DOHH2 (cell line): Measurements from ENCODE around the gene TYMP.

Source experiments
- CTCF ChIP-seq: fragments of 200-600 bp; sonication (generic); IDR thresholded peaks from one replicate; pipeline ENCODE4 v1.5.1; 2014; ENCODE audit warnings: antibody characterized with exemption, mild to moderate bottlenecking, low read depth, low read length; ENCODE audit not compliant: poor library complexity, severe bottlenecking
- EZH2phosphoT487 ChIP-seq: fragments of 200-600 bp; sonication (generic); IDR thresholded peaks from 2 replicates; pipeline ENCODE4 v1.6.1; 2017; ENCODE audit warnings: borderline replicate concordance, mild to moderate bottlenecking, antibody characterized with exemption, low read length, moderate library complexity, mixed read lengths

DNA sequence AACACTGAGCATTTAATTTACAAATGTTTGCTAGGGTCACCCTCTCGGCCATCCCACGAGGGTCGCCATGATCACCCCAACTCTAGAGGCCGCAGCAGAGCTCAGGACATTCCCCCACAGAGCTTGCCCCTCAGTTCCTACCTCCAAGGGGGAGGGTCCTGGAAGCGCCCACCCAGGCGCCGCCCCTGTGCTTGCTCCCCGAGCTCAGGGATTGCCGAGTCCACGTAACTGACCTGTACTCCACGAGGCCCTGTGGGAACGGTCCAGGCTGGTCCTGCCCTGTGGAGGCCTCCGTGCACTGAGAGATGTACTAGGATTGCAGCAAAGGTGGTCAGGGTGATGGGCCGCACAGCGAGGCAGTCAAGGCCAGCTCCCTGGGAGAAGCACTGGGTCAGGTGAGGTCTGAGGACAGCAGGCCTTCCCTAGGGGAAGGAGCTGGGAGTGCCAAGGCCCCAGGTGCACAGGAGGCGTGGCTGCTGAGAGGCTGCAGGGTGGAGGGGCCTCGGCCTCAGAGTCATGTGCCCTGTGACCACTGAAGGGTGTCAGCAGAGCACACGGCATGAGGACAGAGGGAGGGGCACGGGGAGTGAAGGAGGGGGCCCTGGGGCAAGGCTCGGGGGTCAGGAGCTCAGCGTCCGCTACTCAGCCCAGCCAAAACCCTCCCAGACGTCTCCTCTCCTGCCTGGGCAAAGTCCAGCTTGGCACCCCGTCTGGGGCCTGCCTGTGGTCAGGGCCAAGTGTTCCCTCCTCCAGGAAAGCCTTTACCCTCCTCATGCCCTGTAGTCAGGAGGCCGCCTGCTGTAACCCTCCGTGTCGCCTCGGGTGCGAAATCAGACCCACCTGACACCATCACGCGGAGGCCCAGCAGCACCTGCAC, 45.6 kb downstream of the TYMP start:
- TF ChIP-seq CTCF, result no peak
- TF ChIP-seq EZH2phosphoT487, result no peak
